ENCODE results near the gene RAB32. TPM values are rescaled to one million over a fixed set of nuclear protein-coding genes. Genes with fewer than 3 reads are reported as not detected.

The RAB32 gene
- total RNA-seq, 4 donors from 2014 or later, result 12.3 to 17.7 (median 16.8) TPM

GRCh38 chr6:146547889-146548288, 4.3 kb downstream of the RAB32 start:
- intact Hi-C loops (cut with DNase I; ENCODE audit: low total_unique reads), result no loop called here
- H3K4me3 ChIP-seq (ENCODE audit: low read depth, poor library complexity, severe bottlenecking), result no peak overlapping the region
- TF ChIP-seq POLR2A (IDR thresholded peaks at IDR 0.05) (no peak), CTCF (IDR thresholded peaks at IDR 0.05) (no peak)
- 76 to 84% methylated on average over 2 of the region's 2 CpGs for WGBS, 2 donors
- DNase-seq (ENCODE audit: low spot score in 2 of 2), result no peak

GRCh38 chr6:146548898-146549374, 5.3 kb downstream of the RAB32 start:
- intact Hi-C loops (cut with DNase I; ENCODE audit: low total_unique reads), result no loop called here

GRCh38 chr6:146550911-146551310, 7.3 kb downstream of the RAB32 start:
- intact Hi-C loops (cut with DNase I; ENCODE audit: low total_unique reads), result no loop called here
- TF ChIP-seq POLR2A (IDR thresholded peaks at IDR 0.05), result no peak
- TF ChIP-seq CTCF (IDR thresholded peaks at IDR 0.05), result no peak
- 39 to 47% methylated on average over 6 of the region's 6 CpGs for WGBS, 2 donors
- DNase-seq (ENCODE audit: low spot score in 2 of 2), result peak in 1 of 2 donors; percentile 34
- no peak overlapping the region for H3K4me3 ChIP-seq (ENCODE audit: low read depth, poor library complexity, severe bottlenecking)

More at GRCh38 chr6:146548898-146549374, 5.3 kb downstream of the RAB32 start:
- TF ChIP-seq POLR2A (IDR thresholded peaks at IDR 0.05), result no peak
- no peak for TF ChIP-seq CTCF (IDR thresholded peaks at IDR 0.05)
- 95 to 98% methylated on average over 2 of the region's 2 CpGs for WGBS, 2 donors
- H3K4me3 ChIP-seq (ENCODE audit: low read depth, poor library complexity, severe bottlenecking), result no peak overlapping the region
- no peak for DNase-seq (ENCODE audit: low spot score in 2 of 2)

- DNase-seq (ENCODE audit: low spot score in 2 of 2), result no peak
- WGBS, 2 donors, result 75 to 82% methylated on average over 7 of the region's 7 CpGs
- H3K4me3 ChIP-seq (ENCODE audit: low read depth, poor library complexity, severe bottlenecking), result no peak overlapping the region
- intact Hi-C loops (cut with DNase I; ENCODE audit: low total_unique reads), result no loop called here
- TF ChIP-seq CTCF (IDR thresholded peaks at IDR 0.05), result no peak
- no peak for TF ChIP-seq POLR2A (IDR thresholded peaks at IDR 0.05)
These were observed 7.9 kb downstream of the RAB32 start for GRCh38 chr6:146551545-146551944.

- intact Hi-C loops (cut with DNase I; ENCODE audit: low total_unique reads), result no loop called here
- 84 to 88% methylated on average over 7 of the region's 7 CpGs for WGBS, 2 donors
- H3K4me3 ChIP-seq (ENCODE audit: low read depth, poor library complexity, severe bottlenecking), result no peak overlapping the region
- TF ChIP-seq POLR2A (IDR thresholded peaks at IDR 0.05) (no peak), CTCF (IDR thresholded peaks at IDR 0.05) (no peak)
- DNase-seq (ENCODE audit: low spot score in 2 of 2), result no peak
These were observed 9.9 kb downstream of the RAB32 start for GRCh38 chr6:146553377-146554135.

All from lower leg skin (tissue), 4 donors.